Prostate gland (tissue), 2 donors: Measurements from ENCODE around the gene APC. TPM values are rescaled to one million over a fixed set of nuclear protein-coding genes. Genes with fewer than 3 reads are reported as not detected.
A peak's percentile ranks its signal among the peaks of the same experiment; 100 is the strongest.

Experiments
- DNase-seq: peaks from one replicate; pipeline ENCODE4 v3.0.0-alpha.2; 2019; ENCODE audit warnings: low spot score
- H3K27ac ChIP-seq, 2 donors: fragments of 200-600 bp; sonication (generic); 2 replicates each; pipeline ENCODE4 v1.5.1; 2017 to 2019
- H3K27me3 ChIP-seq: fragments of 200-600 bp; sonication (generic); replicated peaks from 2 replicates; pipeline ENCODE4 v1.5.1; 2019; ENCODE audit not compliant: insufficient read depth
- H3K36me3 ChIP-seq, 2 donors: fragments of 200-600 bp; sonication (generic); 1 replicate in 1 of 2; 2 replicates in 1 of 2; pipeline versions ENCODE4 v1.5.1 to v1.8.1; 2017 to 2019
- H3K4me1 ChIP-seq: fragments of 200-600 bp; sonication (generic); replicated peaks from 2 replicates; pipeline ENCODE4 v1.5.1; 2019
- H3K4me3 ChIP-seq, 2 donors: fragments of 200-600 bp; sonication (generic); 2 replicates each; pipeline ENCODE4 v1.5.1; 2017 to 2019
- H3K9me3 ChIP-seq: fragments of 200-600 bp; sonication (generic); 2 replicates; pipeline ENCODE4 v1.5.1; 2017
- POLR2A ChIP-seq: fragments of 450-650 bp; IDR thresholded peaks from one replicate; pipeline ENCODE4 v1.6.1; 2016; ENCODE audit warnings: antibody characterized with exemption, mild to moderate bottlenecking
- POLR2AphosphoS5 ChIP-seq: sonication (generic); formaldehyde crosslinking; IDR thresholded peaks from one replicate; pipeline ENCODE4 v1.6.1; 2017; ENCODE audit warnings: antibody characterized with exemption
- WGBS: methylation state at CpG from one replicate; pipeline ENCODE4 v1.1.5; 2018; 5-methylcytosine and 5-hydroxymethylcytosine counted together
- intact Hi-C: fragments of 100-400 bp; cut with DNase I; formaldehyde crosslinking; loops from one replicate; pipeline ENCODE4 v1.14.2; 2022
- total RNA-seq, 2 donors: library from RNA; depleted of rRNA; stranded (reverse); fragments of >200 nt; gene quantifications; one replicate each; pipeline ENCODE4 v1.1.0, GENCODE V29; 2016
- TF ChIP-seq, protein P1 (sequence below), 4 experiments: fragments of 200-600 bp in 2 of 4; fragments of 450-650 bp in 2 of 4; sonication (generic) in 2 of 4; IDR thresholded peaks; 1 replicate in 3 of 4; 2 replicates in 1 of 4; pipeline ENCODE4 v1.5.1; 2016 to 2019; ENCODE audit warnings: antibody characterized with exemption in 4 of 4, mild to moderate bottlenecking in 2 of 4, moderate library complexity in 2 of 4

Gene APC
- total RNA-seq, 2 donors from 2014 or later: 37.6 to 84.1 TPM

DNA sequence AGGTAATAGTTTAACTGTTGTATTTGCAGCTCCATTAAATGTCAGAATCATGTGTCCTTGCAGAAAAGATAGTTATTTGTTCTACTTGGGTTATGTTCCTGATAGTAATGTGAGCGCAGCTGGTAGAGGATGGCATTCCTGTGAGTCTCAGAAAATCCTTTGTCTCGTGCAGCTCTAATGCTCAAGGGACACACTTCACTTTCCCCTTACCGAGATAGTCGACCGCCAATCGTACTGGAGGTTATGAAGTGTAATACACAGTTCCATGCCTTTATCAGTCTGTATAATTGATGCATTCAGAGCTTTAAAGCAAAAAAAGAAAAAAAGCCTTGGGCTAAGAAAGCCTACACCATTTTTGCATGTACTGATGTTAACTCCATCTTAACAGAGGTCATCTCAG, 63.2 kb downstream of the APC start:
- 97% methylated on average over 6 of the region's 6 CpGs for WGBS
- H3K27me3 ChIP-seq: no peaks in the 10 kb centered on the region
- no peak for TF ChIP-seq POLR2AphosphoS5
- TF ChIP-seq, protein P1, sequence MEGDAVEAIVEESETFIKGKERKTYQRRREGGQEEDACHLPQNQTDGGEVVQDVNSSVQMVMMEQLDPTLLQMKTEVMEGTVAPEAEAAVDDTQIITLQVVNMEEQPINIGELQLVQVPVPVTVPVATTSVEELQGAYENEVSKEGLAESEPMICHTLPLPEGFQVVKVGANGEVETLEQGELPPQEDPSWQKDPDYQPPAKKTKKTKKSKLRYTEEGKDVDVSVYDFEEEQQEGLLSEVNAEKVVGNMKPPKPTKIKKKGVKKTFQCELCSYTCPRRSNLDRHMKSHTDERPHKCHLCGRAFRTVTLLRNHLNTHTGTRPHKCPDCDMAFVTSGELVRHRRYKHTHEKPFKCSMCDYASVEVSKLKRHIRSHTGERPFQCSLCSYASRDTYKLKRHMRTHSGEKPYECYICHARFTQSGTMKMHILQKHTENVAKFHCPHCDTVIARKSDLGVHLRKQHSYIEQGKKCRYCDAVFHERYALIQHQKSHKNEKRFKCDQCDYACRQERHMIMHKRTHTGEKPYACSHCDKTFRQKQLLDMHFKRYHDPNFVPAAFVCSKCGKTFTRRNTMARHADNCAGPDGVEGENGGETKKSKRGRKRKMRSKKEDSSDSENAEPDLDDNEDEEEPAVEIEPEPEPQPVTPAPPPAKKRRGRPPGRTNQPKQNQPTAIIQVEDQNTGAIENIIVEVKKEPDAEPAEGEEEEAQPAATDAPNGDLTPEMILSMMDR (IDR thresholded peaks at IDR 0.05): no peak
- no peak for TF ChIP-seq POLR2A
- no peaks in the 10 kb centered on the region for H3K4me1 ChIP-seq
- no peak for DNase-seq
- intact Hi-C loops: no loop called here
- no peak overlapping the region for H3K4me3 ChIP-seq
- no peak overlapping the region for H3K27ac ChIP-seq
- H3K36me3 ChIP-seq: no peaks in the 10 kb centered on the region
- no peaks in the 10 kb centered on the region for H3K9me3 ChIP-seq

DNA sequence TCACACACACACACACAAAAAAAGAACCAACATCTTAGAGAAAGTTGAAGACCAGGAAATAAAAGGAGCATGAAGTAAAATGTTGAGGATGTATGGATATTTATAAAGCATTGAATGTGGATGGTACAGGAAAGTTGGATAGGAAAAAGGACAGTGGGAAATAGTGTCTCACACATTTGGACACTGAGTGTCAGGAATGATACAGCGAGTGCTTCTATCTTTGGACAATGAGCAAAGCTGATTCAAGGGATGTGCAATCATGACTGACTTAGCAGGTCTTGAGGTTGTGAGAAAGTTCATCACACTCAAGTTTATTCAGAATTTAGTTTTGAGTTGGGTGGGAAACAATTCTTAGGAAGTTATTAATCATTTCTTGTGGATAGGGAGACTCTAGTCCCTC, 73.3 kb downstream of the APC start:
- H3K9me3 ChIP-seq: no peaks in the 10 kb centered on the region
- intact Hi-C loops: no loop called here
- DNase-seq: no peak
- H3K4me1 ChIP-seq: no peaks in the 10 kb centered on the region
- TF ChIP-seq, protein P1 (IDR thresholded peaks at IDR 0.05): no peak
- TF ChIP-seq POLR2AphosphoS5 (no peak), POLR2A (no peak)
- H3K27ac ChIP-seq: no peak overlapping the region
- no peaks in the 10 kb centered on the region for H3K36me3 ChIP-seq
- H3K4me3 ChIP-seq: no peak overlapping the region
- H3K27me3 ChIP-seq: no peaks in the 10 kb centered on the region
- WGBS: 94% methylated on average over 1 of the region's 1 CpG

DNA sequence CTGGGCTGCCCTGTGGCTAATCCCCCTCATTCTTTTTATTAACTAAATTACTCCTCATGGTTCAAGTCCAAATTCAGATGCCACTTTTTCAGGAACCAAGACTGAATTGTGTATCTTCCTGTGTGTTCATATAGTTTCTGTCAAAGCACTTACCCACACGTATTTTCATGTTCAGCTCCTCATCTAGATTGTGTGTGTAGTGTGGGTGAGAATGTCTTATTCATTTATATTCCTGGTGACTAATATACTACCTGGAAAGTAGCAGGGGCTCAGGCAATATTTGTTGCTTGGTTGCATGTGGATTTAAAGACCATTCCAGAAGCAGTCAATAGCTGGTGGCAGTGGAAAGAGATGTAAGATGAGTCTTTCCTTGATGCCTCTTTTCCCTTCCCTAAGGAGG, 74.9 kb downstream of the APC start:
- intact Hi-C loops: no loop called here
- no peak for DNase-seq
- Histone ChIP-seq H3K27ac (no peak overlapping the region), H3K4me1 (no peaks in the 10 kb centered on the region), H3K27me3 (no peaks in the 10 kb centered on the region), H3K4me3 (no peak overlapping the region), H3K9me3 (no peaks in the 10 kb centered on the region), H3K36me3 (no peaks in the 10 kb centered on the region)
- TF ChIP-seq POLR2AphosphoS5 (no peak), POLR2A (no peak)
- TF ChIP-seq, protein P1 (IDR thresholded peaks at IDR 0.05): no peak
- 85% methylated on average over 1 of the region's 1 CpG for WGBS

DNA sequence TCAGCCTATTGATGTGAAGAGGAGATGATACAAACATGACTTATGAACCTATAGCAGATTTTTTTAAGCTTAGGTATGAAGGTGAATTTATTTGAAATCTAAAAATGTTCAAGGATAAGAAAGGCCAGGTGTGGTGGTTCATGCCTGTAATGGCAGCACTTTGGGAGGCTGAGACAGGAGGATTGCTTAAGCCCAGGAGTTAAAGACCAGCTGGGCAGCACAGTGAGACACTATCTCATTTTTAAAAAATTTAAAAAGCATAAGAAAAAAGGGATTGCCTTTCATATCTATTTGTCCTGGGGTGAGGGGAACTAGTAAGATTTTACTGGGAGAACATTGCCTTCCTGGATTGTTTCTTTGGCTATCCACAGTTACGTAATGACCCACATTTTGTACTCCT, 82.6 kb downstream of the APC start:
- Histone ChIP-seq H3K27me3 (no peaks in the 10 kb centered on the region), H3K9me3 (no peaks in the 10 kb centered on the region), H3K4me1 (peaks cover 4% of the 10 kb centered on the region), H3K4me3 (no peak overlapping the region), H3K36me3 (no peaks in the 10 kb centered on the region), H3K27ac (peak overlapping the region; percentile 4 to 47)
- DNase-seq: no peak
- TF ChIP-seq POLR2A (no peak), POLR2AphosphoS5 (peak; percentile 12)
- TF ChIP-seq, protein P1 (IDR thresholded peaks at IDR 0.05): no peak
- intact Hi-C loops: no loop called here
- 67% methylated on average over 1 of the region's 1 CpG for WGBS

DNA sequence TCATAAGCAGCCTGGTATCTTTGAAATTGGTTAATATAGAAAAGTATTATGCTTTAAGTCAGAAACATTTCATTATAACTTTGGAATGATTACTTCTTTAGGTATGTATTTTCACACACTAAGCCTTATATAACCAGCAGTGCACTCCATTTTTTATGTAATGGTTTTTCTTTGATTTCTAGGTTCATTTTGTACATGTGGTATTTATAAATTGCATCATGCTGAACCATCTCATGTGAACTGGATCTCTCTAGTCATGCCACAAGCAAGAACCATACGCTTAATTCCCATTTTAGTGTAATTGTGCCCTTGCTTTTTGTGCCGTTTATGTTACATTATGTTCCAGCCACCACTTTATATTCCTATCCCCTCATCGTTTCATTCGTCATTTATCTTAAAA, 84.8 kb downstream of the APC start:
- WGBS: 95% methylated on average over 4 of the region's 4 CpGs
- Histone ChIP-seq H3K9me3 (no peaks in the 10 kb centered on the region), H3K4me1 (peaks cover 4% of the 10 kb centered on the region), H3K4me3 (no peak overlapping the region), H3K27me3 (no peaks in the 10 kb centered on the region), H3K36me3 (no peaks in the 10 kb centered on the region), H3K27ac (no peak overlapping the region)
- TF ChIP-seq, protein P1 (IDR thresholded peaks at IDR 0.05): no peak
- TF ChIP-seq POLR2A (no peak), POLR2AphosphoS5 (no peak)
- intact Hi-C loops: no loop called here
- DNase-seq: no peak
